Memory B cell (primary cell): ENCODE measurements around the gene JADE3.

Experiments
- ATAC-seq: fragments of 150-1000 bp; cut with Tn5 transposase; 2 replicates; pipeline ENCODE4 v1.10.0; 2021; ENCODE audit warnings: low read depth, mild to moderate bottlenecking, moderate library complexity
- DNase-seq, 2 donors: peaks; one replicate each; pipeline ENCODE4 v3.0.0; 2022; ENCODE audit warnings: low spot score in 2 of 2
- H3K27ac Mint-ChIP-seq: one replicate; pipeline ENCODE4 v1.8.0; 2022; ENCODE audit warnings: mild to moderate bottlenecking, moderate library complexity, mixed read lengths
- H3K27me3 Mint-ChIP-seq: one replicate; pipeline ENCODE4 v1.8.0; 2022; ENCODE audit warnings: mixed read lengths
- H3K36me3 Mint-ChIP-seq: one replicate; pipeline ENCODE4 v1.8.0; 2022; ENCODE audit warnings: mild to moderate bottlenecking, mixed read lengths
- H3K4me1 Mint-ChIP-seq: one replicate; pipeline ENCODE4 v1.8.0; 2022; ENCODE audit warnings: mixed read lengths
- H3K4me3 Mint-ChIP-seq: one replicate; pipeline ENCODE4 v1.8.0; 2022; ENCODE audit warnings: mild to moderate bottlenecking, moderate library complexity, mixed read lengths
- H3K9me3 Mint-ChIP-seq: one replicate; pipeline ENCODE4 v1.8.0; 2022; ENCODE audit warnings: mixed read lengths

Gene JADE3

GRCh38 chrX:46912098-46912602 is at the start of gene JADE3:
TSS of gene JADE3 (plus strand) at chrX:46912421. CDS start at chrX:46984895, 72,474 bp downstream.
- Mint-ChIP-seq H3K36me3 (no peaks in the 10 kb centered on the region), H3K4me1 (peaks cover 19% of the 10 kb centered on the region), H3K27me3 (no peaks in the 10 kb centered on the region), H3K4me3 (peak within 1 kb of the TSS; percentile 90), H3K9me3 (no peaks in the 10 kb centered on the region), H3K27ac (peak within 1 kb of the TSS; percentile 85)
- ATAC-seq, result peak; percentile 57
- peak; percentile 38 to 45 for DNase-seq

- Mint-ChIP-seq H3K27ac (no peak overlapping the region), H3K36me3 (peaks cover 24% of the 10 kb centered on the region), H3K4me3 (no peak overlapping the region), H3K4me1 (peaks cover 4% of the 10 kb centered on the region), H3K27me3 (no peaks in the 10 kb centered on the region), H3K9me3 (no peaks in the 10 kb centered on the region)
- ATAC-seq, result no peak
- no peak for DNase-seq
Observed at GRCh38 chrX:46863072-46863471, 49.1 kb upstream of the JADE3 start.

- Mint-ChIP-seq H3K4me3 (no peak overlapping the region), H3K9me3 (no peaks in the 10 kb centered on the region), H3K27ac (peak overlapping the region; percentile 81), H3K4me1 (peaks cover 4% of the 10 kb centered on the region), H3K27me3 (no peaks in the 10 kb centered on the region), H3K36me3 (peaks cover 24% of the 10 kb centered on the region)
- DNase-seq (no peak), ATAC-seq (no peak)
Observed at GRCh38 chrX:46864606-46865005, 47.6 kb upstream of the JADE3 start.

GRCh38 chrX:46865281-46865680 is 46.9 kb upstream of the JADE3 start:
- no peaks in the 10 kb centered on the region for H3K27me3 Mint-ChIP-seq
- ATAC-seq (no peak), DNase-seq (no peak)
- H3K27ac Mint-ChIP-seq, result peak overlapping the region; percentile 81
- no peak overlapping the region for H3K4me3 Mint-ChIP-seq
- H3K36me3 Mint-ChIP-seq, result peaks cover 24% of the 10 kb centered on the region
- no peaks in the 10 kb centered on the region for H3K9me3 Mint-ChIP-seq
- H3K4me1 Mint-ChIP-seq, result peaks cover 4% of the 10 kb centered on the region

- H3K27ac Mint-ChIP-seq, result no peak overlapping the region
- no peaks in the 10 kb centered on the region for H3K27me3 Mint-ChIP-seq
- no peak overlapping the region for H3K4me3 Mint-ChIP-seq
- DNase-seq (no peak), ATAC-seq (no peak)
- H3K9me3 Mint-ChIP-seq, result no peaks in the 10 kb centered on the region
- H3K36me3 Mint-ChIP-seq, result peaks cover 20% of the 10 kb centered on the region
- H3K4me1 Mint-ChIP-seq, result peaks cover 6% of the 10 kb centered on the region
Observed at GRCh38 chrX:46866726-46867125, 45.5 kb upstream of the JADE3 start.

GRCh38 chrX:46873746-46874145 is 38.5 kb upstream of the JADE3 start:
- H3K9me3 Mint-ChIP-seq, result no peaks in the 10 kb centered on the region
- H3K4me1 Mint-ChIP-seq, result peaks cover 3% of the 10 kb centered on the region
- H3K27me3 Mint-ChIP-seq, result no peaks in the 10 kb centered on the region
- DNase-seq (no peak), ATAC-seq (no peak)
- H3K27ac Mint-ChIP-seq, result no peak overlapping the region
- peaks cover 2% of the 10 kb centered on the region for H3K36me3 Mint-ChIP-seq
- H3K4me3 Mint-ChIP-seq, result no peak overlapping the region

GRCh38 chrX:46876901-46877300 is 35.3 kb upstream of the JADE3 start:
- DNase-seq (no peak), ATAC-seq (no peak)
- Mint-ChIP-seq H3K9me3 (no peaks in the 10 kb centered on the region), H3K4me1 (no peaks in the 10 kb centered on the region), H3K27me3 (no peaks in the 10 kb centered on the region), H3K4me3 (no peak overlapping the region), H3K36me3 (peaks cover 2% of the 10 kb centered on the region), H3K27ac (no peak overlapping the region)

- H3K36me3 Mint-ChIP-seq, result peaks cover 4% of the 10 kb centered on the region
- ATAC-seq (no peak), DNase-seq (no peak)
- H3K4me1 Mint-ChIP-seq, result no peaks in the 10 kb centered on the region
- H3K9me3 Mint-ChIP-seq, result no peaks in the 10 kb centered on the region
- no peak overlapping the region for H3K4me3 Mint-ChIP-seq
- H3K27me3 Mint-ChIP-seq, result no peaks in the 10 kb centered on the region
- H3K27ac Mint-ChIP-seq, result no peak overlapping the region
Observed at GRCh38 chrX:46882266-46882665, 30.0 kb upstream of the JADE3 start.

- no peaks in the 10 kb centered on the region for H3K4me1 Mint-ChIP-seq
- ATAC-seq (no peak), DNase-seq (no peak)
- peaks cover 2% of the 10 kb centered on the region for H3K36me3 Mint-ChIP-seq
- no peaks in the 10 kb centered on the region for H3K9me3 Mint-ChIP-seq
- no peaks in the 10 kb centered on the region for H3K27me3 Mint-ChIP-seq
- no peak overlapping the region for H3K27ac Mint-ChIP-seq
- H3K4me3 Mint-ChIP-seq, result no peak overlapping the region
Observed at GRCh38 chrX:46884799-46885198, 27.4 kb upstream of the JADE3 start.

GRCh38 chrX:46898207-46898606 is 14.0 kb upstream of the JADE3 start:
- no peak overlapping the region for H3K27ac Mint-ChIP-seq

GRCh38 chrX:46903458-46904242 is 8.6 kb upstream of the JADE3 start:
- Mint-ChIP-seq H3K27me3 (no peaks in the 10 kb centered on the region), H3K27ac (no peak overlapping the region), H3K9me3 (no peaks in the 10 kb centered on the region), H3K36me3 (no peaks in the 10 kb centered on the region), H3K4me1 (no peaks in the 10 kb centered on the region), H3K4me3 (peak overlapping the region; percentile 84)
- ATAC-seq (peak; percentile 98), DNase-seq (peak; percentile 55 to 58)

More at GRCh38 chrX:46898207-46898606, 14.0 kb upstream of the JADE3 start:
- no peak overlapping the region for H3K4me3 Mint-ChIP-seq
- H3K36me3 Mint-ChIP-seq, result no peaks in the 10 kb centered on the region
- no peaks in the 10 kb centered on the region for H3K9me3 Mint-ChIP-seq
- DNase-seq, result no peak
- no peak for ATAC-seq
- H3K4me1 Mint-ChIP-seq, result no peaks in the 10 kb centered on the region
- H3K27me3 Mint-ChIP-seq, result no peaks in the 10 kb centered on the region

- ATAC-seq (no peak), DNase-seq (no peak)
- H3K27ac Mint-ChIP-seq, result no peak overlapping the region
- no peaks in the 10 kb centered on the region for H3K27me3 Mint-ChIP-seq
- H3K9me3 Mint-ChIP-seq, result no peaks in the 10 kb centered on the region
- H3K4me3 Mint-ChIP-seq, result no peak overlapping the region
- H3K36me3 Mint-ChIP-seq, result no peaks in the 10 kb centered on the region
- no peaks in the 10 kb centered on the region for H3K4me1 Mint-ChIP-seq
Observed at GRCh38 chrX:46904626-46905025, 7.6 kb upstream of the JADE3 start.

- no peaks in the 10 kb centered on the region for H3K36me3 Mint-ChIP-seq
- H3K4me3 Mint-ChIP-seq, result no peak overlapping the region
- H3K4me1 Mint-ChIP-seq, result peaks cover 12% of the 10 kb centered on the region
- no peaks in the 10 kb centered on the region for H3K9me3 Mint-ChIP-seq
- ATAC-seq, result no peak
- H3K27me3 Mint-ChIP-seq, result no peaks in the 10 kb centered on the region
- H3K27ac Mint-ChIP-seq, result no peak overlapping the region
- no peak for DNase-seq
Observed at GRCh38 chrX:46910415-46910814, 1.8 kb upstream of the JADE3 start.

GRCh38 chrX:46912603-46913491 is 626 bp downstream of the JADE3 start:
- Mint-ChIP-seq H3K9me3 (no peaks in the 10 kb centered on the region), H3K27ac (peak overlapping the region; percentile 83), H3K36me3 (no peaks in the 10 kb centered on the region), H3K4me3 (peak overlapping the region; percentile 90), H3K27me3 (no peaks in the 10 kb centered on the region), H3K4me1 (peaks cover 26% of the 10 kb centered on the region)
- ATAC-seq (peak; percentile 75), DNase-seq (peak; percentile 45 to 58)
